GM21825 (cell line): ENCODE data around the gene PRKRIP1.
"Not testable (repeated sequence)": the region's sequence is repeated elsewhere in the genome, so short reads cannot be mapped to it uniquely, and the experiment has no call there.

ENCODE experiments used
- ATAC-seq: cut with Tn5 transposase; IDR thresholded peaks from one replicate; pipeline ENCODE4 v1.9.1; 2021; ENCODE audit warnings: mild to moderate bottlenecking, moderate library complexity; ENCODE audit not compliant: unreplicated experiment

PRKRIP1 gene

DNA sequence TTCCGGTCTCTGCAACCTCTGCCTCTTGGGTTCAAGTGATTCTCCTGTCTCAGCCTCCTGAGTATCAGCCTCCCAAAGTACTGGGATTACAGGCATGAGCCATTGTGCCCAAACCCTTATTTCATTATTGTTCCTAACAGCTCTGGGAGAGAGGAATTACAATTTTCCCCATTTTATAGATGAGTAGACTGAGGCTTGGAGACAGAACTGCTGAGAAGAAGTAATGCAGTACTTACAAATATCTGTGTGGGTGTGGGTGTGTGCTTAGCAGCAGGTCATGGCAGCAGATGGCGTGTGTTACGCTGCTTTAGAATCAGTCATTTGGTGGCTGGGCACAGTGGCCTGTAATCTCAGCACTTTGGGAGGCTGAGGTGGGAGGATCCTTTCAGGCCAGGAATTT is 7.4 kb downstream of the PRKRIP1 start:
- ATAC-seq, result no peak

DNA sequence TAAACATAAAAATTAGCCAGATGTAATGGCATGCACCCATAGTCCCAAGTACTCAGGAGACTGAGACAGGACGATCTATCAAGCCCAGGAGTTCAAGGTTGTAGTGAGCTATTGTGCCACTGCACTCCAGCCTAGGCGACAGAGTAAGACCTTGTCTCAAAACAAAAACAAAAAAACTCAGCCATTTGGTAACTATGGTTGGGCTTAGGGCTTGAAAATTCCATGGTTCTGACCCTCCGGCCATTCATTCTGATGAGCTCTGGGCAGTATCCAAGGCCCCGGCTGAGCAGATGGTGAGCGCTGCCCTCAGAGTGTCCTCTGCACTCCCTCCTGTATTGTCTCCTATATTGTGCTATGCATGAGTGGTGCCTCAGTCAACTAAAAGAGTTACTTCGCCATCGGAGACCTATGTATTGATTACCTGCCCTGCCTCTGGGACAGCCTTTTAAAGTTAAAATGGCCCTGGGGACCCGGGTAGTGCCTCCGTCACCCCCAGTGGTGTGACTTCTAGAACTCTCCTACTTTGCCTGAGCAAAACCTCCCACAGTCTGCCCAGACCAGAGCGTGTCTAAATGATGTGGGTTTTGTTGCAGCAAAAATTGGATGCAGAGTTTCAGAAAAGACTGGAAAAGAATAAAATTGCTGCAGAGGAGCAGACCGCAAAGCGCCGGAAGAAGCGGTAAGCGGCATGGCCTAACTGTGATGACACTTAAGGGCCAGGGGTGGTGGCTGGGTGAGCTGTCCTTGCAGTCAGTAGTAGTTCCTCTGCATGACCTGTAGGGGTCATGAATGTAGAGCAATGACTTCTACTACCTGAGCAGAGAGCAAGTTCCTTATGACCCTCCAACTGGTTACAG is 8.1 kb downstream of the PRKRIP1 start:
- ATAC-seq, result peak; percentile 61

DNA sequence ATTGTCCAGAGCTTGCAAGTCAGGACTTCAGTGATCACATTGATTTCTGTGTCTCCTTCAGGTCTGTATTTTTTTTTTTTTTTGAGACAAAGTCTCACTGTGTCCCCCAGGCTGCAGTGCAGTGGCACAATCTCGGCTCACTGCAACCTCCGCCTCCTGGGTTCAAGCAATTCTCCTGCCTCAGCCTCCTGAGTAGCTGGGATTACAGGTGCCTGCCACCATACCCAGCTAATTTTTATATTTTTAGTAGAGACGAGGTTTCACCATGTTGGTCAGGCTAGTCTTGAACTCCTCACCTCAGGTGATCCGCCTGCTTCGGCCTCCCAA is 8.7 kb downstream of the PRKRIP1 start:
- ATAC-seq, result not testable (repeated sequence)

DNA sequence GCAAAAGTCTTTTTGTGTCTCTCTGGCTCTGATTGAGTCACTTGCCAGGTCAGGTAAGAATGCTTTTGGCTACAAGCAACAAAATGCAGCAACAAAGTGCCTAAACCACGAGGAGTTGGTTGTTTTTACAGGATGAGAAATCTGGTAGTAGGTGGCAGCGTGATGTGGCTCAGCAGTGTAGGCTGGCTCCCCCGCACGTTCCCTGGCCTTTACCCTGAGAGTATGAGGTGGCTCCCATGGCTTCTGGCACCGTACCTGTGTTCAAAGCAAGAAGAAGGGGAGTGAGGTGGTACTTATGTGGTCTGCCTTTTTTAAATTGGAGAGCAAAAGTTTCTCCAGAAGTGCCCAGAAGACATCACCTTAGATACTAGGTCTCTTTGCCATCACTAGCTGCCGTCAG is 11.7 kb downstream of the PRKRIP1 start:
- no peak for ATAC-seq

DNA sequence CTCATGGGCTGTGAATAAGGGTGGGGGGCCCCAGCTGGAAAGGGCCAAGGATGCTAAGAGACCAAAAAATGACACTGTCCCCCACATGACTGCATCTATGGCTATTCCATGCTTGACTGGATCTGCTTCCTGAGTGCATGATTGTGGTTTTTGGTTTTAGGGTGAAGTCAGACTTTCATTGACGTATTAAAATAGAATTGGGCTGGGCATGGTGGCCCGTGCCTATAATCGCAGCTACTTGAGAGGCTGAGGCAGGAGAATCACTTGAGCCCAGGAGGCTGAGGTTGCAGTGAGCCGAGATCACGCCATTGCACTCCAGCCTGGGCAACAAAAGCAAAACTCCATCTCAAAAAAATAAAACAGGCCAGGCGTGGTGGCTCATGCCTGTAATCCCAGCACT is 12.4 kb downstream of the PRKRIP1 start:
- ATAC-seq, result peak; percentile 54

DNA sequence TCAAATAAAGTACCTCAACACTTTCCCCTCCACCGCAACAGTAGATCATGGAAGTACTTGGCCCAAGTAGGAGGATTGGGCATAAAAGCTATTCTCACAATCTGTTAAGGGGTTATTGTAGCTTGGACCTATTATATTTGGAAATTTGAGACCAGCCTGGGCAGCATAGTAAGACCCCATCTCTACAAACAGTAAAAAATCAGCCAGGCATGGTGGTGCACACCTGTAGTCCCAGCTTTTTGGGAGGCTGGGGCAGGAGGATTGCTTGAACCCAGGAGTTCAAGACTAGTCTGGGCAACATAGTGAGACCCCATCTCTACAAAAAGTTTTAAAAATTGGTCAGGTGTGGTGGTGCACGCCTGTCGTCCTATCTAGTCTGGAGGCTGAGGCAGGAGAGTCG is 13.2 kb downstream of the PRKRIP1 start:
- ATAC-seq, result no peak

DNA sequence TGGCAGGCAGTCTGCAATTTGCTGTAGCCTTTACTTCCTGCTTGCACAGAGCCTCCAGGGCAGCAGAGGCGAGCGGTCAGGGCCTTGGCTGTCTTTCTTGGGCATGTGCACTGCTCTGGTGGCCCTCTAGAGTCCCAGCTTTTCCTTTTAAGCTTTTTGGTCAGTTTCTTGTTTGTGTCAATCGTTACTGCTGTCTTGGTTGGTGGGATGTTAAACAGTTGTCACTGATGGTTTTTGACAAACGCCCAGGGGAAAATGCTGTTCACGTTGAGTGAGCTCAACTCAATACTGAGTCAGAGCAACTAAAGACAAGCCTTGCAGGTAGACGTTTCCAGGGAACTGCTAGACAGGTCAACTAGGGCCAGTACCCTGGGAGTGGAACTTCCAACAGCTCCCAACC is 14.0 kb downstream of the PRKRIP1 start:
- no peak for ATAC-seq

DNA sequence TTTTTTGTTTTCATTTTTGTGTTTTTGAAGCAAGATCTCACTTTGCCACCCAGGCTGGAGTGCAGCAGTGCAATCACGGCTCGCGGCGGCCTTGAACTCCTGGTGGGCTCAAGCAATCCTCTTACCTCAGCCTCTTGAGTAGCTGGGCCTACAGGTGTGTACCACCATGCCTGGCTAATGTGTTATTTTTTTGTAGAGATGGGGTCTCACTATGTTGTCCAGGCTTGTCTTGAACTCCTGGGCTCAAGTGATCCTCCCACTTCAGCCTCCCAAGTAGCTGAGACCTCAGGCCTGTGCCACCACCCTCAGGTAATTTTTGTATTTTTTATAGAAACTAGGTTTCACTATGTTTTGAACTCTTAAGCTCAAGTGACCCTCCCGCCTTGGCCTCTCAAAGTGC is 14.8 kb downstream of the PRKRIP1 start:
- ATAC-seq, result no peak

DNA sequence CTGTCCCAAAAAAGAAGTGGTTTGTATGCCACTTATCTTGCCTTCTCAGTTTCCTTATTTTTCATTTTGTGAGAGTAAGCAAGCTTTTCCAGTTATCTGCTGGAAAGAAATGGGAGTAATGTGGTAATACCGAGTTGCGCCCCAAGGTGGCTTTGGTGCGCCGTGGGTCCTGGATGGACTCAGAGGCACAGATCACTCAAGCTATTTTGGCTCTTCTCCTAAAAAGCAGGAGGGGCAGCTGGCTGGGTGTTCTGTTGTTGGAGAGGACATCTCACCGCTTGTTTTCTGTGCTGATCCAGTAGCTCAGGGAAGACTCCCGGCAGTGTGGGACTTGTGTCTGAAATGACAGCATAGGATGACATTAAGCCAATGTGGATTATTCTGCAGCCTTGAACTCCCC is 16.4 kb downstream of the PRKRIP1 start:
- no peak for ATAC-seq

DNA sequence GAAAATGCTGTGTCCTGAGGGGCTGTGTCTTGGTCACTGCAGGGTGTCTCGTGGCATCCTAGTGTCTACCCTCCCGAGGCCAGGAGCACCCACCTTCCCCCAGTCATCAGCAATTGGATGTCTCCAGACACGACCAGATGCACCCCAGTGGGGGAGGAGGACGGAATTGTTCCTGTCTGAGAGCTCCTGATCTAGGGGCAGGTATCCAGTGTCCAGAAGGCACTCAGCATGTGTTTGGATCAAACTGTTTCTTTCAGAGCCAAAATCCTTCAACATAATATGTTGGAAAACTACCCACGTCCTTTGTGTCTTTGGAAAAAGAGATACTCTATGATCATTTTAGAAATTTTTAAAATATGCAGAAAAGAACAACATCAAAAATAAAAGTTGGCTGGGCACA is 16.9 kb downstream of the PRKRIP1 start:
- no peak for ATAC-seq

DNA sequence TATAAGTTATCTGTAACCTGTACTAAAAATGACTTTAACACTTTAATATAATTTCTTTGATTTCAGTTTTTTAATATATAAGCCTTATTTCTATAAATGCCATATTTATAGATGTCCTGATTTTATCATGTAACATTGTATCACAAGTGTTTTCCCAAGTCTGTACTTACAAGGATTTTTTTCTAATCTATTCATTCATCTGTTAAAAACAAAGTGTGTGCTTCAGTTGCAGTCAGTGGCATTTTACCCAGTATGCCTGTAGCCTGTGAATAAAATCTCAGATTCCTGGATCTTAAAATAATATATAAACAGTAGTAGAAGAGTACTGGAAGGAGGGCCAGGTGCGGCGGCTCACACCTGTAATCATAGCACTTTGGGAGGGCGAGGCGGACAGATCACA is 17.4 kb downstream of the PRKRIP1 start:
- no peak for ATAC-seq

DNA sequence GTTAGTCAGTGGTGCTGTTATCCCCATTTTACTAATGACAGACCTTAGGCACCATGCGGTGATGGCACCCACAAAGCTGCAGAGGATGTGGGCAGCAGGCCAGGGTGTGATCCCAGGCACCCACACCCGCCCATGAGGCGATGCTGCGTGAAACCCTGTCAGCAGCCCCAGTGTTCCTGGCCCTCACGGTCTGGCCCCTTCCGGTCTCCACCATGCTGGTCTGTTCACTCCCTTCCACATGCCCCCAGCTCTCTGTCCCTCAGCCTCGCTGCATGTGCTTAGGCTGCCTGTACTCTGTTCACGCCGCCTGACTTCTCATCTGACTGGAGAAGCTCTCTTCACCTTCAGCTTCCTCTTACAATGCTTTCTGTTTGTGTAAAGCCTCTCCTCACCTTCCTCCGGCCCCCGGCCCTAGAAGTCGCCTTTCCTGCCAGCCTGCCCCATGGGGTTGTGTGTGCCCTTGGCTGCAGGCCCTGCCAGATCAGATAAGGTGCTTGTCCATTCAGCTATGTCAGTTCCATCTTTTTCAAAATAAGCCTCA is 19.6 kb downstream of the PRKRIP1 start:
- peak; percentile 52 for ATAC-seq

DNA sequence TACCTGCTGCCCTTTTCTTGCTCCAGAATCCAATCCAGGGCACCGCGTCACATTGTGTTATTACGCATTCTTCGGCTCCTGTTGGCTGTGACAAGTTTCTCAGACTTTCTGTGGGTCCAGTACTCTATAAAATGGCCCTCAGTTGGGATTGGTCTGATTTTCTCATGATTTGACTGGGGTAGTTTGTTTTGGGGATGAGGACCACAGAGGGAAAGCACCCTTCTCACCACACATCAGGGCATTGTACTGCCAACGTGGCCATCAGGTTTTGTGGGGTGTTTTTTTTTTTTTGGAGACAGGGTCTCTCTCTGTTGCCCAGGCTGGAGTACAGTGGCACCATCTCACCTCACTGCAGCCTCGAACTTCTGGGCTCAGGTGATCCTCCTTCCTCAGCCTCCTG is 20.2 kb downstream of the PRKRIP1 start:
- ATAC-seq, result no peak

DNA sequence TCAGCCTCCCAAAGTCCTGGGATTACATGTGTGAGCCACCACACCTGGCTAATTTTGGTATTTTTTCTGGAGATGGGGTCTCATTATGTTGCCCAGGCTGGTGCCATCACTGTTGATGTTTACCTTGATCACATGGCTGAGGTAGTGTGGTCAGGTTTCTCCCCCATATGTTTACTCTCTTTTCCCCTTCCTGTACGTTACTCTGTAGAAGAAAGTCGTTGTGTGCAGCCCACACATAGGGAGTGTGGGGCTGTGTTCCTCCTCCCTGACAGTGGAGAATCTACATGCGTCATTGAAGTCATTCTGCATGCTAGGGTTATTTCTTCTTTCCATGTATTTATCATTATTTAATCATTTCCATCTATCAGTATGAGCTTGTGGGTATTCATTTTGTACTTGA is 20.9 kb downstream of the PRKRIP1 start:
- no peak for ATAC-seq

DNA sequence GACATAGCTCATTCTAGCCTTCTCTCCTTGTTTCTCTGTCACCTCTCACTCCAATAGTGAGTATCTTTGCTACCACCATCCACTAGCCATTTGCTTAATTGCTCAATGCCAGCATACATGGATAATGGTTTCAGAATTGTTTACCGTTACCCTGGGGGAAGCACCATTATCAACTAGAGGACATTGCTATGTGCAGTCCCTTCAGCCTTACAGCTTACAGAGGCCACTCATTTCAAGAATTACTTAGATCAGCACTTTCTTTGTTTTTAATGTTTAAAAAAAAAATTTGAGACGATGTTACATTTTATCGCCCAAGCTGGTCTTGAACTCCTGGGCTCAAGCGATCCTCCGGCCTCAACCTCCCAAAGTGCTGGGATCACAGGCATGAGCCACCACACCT is 22.4 kb downstream of the PRKRIP1 start:
- ATAC-seq, result no peak

DNA sequence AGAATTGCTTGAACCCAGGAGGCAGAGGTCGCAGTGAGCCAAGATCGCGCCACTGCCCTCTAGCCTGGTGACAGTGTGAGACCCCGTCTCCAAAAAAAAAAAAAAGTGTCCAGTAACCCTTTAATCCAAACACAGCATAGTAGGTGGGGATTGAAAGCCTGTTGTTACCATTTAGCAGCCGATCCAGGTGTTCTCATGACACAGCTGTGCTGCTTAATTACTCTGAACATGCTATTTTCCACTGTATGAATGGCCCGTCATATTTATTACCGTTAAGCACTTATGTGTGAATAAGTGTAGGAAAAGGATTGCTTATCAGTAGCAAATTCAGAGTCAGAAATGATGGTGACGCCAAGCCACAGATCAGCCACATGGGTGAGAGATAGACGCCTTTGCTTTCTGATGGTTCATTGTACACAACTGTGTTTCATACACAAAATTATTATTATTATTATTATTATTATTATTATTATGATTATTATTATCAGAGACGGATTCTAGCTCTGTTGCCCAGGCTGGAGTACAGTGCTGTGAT is 25.6 kb downstream of the PRKRIP1 start:
- ATAC-seq, result no peak

DNA sequence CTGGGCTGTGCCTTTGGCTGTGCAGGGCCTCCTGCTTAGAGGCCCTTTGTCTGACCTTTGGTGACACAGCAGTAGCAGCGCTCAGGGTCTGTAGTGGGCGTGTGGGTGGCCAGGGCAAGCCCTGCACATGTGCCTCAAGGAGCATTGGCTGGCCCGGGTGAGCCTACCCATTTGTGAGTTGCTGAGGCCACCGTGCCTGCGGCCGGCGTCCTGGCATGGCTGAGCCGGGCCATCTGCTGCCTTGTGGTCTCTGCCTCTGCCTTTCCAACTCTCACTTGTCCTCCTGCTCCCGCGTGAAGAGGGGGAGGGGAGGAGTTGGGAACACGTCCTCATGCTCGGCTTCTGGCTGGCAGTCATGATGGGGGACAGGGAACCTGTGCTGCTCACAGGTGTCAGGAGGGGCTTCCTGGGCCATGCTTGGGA is 28.0 kb downstream of the PRKRIP1 start:
- ATAC-seq, result no peak

DNA sequence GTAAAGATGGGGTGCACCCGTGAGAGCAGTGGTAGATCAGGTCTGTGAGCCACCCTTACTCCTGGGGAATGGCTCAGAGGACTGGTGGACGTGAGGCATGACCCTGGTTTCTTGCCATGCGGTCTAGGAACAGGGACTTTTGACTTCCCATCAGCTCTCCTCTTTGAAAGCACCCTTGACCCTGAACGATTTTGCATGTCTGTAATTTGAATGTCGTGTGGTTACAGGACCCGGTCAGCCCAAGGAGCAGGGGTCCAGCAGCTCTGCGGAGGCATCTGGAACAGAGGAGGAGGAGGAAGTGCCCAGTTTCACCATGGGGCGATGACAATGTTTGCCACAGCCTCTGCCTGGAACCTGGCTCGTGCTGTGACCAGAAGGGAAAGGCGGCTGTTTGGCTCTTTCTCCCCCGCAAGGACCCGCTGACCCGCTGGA is 28.6 kb downstream of the PRKRIP1 start:
- no peak for ATAC-seq

DNA sequence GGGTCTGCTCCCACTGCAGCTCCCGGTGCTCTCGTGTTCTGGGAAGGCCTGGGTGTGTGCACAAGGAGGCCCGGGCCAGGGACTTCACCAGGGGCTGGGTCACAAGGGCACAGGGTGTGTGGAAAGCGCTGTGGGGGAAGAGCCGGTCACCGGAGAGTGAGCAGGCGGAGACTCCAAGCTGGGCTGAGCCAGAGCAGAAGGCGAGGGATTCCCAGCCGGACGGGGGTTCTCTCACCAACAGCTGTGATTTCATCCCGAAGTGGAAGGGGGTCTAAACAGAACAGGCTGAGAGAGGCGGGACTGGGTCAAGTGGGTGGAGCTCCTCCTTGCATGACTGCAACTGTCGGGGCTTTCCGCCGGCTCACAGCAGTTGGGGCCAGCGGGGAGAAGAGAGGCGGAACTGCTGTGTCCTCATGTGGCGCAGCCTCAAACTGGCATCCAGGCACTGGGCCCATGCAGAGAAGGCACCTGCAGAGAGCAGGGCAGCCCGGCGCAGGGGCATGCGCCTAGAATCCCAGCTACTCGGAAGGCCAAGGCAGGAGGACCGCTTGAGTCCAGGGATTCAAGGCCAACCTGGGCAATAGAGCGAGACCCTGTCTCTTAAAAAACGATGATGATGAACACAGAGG is 29.6 kb downstream of the PRKRIP1 start:
- peak; percentile 60 for ATAC-seq

DNA sequence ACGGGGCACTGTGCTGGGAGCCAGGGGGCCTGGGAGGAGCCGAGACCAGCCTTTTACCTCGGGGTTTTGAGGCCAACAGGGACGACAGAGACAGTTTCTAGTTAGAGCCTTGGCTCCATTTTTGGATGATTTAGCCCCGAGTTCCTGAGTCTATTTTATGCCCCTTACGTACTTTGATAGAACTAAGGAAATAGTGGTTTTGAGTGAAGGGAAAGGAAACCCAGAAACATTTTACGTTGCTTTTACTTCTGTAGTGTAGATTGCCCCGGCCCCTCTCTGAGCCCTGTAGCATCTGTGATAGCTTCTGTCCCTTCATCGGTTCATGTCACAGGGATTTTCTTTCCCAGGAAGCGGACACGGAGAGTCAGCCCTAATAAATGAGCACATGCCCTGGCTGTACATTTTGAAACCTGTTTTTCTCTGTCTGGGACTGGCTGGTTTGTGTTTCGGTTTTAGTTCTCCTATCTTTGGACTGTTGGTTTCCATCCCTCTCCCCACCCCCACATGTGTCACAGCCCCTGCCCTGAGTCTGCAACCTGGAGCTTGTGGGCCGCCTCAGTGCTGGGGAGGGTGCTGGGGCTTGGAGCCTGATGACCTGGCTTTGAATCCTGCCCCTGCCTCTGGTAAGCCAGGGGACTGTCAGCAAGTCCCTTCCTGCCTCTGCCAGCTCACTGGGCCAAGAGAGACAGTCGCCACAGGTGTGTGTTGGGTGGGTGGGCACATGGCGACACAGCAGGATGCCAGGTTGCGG is 30.3 kb downstream of the PRKRIP1 start:
- peak; percentile 55 for ATAC-seq

DNA sequence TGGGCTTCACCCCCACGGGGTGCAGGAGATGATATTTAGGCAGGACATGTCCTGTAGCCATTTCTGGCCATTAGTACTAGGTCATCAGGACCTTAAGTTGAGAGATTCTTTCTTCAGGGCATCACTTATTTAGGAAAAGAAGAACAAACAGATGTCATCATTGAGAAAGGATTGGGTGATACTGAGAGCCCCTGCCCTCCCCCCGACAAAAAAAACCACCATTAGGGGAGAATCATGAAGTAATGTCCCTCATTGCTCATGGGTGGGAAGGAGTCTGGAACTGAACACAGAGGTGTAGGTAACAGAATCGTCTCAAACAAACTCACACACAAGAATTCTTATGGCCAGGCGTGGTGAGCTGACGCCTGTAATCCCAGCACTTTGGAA is 30.8 kb downstream of the PRKRIP1 start:
- ATAC-seq, result no peak
